Activated naive CD4-positive, alpha-beta T cell treated with anti-CD3 and anti-CD28 coated beads, Interleukin-2, amount 50 U/mL, for 16 hours (primary cell): ENCODE results near the gene COL5A1.

Experiments
- DNase-seq: peaks from one replicate; pipeline ENCODE4 v3.0.0-alpha.2; 2020

COL5A1 gene

DNA sequence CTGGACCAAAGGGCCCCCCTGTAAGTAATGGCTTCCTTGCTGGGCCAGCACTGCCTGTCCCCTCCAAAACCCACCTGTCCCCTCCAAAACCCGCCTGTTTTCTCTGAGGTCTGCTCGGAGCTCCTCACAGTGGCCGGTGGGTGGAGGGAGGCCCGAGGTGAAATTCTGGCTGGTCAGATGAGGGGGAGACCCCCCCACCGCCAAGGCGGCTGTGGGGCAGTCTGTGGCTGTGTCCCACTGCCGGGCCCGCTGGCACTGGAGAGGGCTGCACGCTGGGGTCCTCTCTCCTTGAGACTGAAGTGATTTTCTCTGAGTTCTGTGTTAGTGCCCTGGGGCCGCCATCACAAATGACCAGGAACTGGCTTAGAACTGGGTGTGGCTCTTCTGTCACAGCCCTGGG lies 155.3 kb downstream of the COL5A1 start:
- no peak for DNase-seq

DNA sequence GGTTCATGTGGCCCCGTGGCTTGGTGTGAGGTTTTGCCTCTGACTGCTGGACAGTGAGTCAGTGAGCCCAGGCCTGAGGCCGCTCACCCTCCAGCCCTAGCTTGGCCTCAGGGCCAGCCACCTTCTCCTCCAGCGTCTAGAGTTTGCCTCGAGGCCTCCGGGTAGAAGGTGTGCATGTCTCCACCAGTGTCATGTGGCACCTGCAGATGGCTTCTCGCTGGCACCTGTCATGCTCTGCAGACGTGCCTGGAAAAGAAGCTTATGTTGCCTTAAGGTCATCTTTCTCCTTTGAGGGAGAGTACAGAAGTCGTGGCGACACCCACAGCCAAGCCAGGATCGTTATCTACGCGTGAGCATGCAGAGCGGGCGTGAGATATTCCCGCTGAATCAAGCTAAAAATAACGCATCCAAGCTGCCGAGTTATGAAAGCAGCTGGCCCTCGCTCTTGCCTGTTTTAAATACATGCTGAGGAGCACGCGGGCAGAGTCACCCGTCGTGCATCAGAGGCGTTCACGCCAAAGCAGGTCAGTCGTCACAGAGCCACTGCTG lies 159.3 kb downstream of the COL5A1 start:
- no peak for DNase-seq

DNA sequence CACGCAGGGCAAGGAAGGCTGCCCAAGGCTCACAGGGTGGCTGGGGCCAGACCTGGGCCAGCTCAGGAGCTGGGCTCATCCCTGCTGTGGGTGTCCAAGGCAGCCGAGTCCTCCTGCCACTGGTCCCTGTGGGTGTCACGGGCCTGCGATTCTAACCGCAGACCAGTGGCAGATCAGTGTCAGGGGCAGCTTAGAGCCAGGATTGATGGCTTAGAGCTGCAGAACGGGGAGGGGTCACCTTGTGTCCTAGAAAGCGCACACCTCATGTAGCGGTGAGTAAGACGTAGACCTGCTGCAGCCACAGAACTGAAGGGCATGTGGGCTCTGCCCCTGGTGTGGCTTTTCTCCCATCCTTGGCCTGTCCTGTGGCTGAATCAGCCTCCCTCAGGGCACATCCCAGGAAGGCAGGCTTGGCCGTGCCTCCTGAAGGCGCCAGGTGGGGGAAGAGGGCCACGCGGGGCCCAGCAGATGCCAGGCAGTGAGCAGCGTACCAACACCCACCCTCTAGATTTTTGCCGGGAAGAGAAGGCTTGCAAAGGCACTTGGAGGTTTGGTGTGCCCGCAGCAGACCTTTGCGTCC lies 160.7 kb downstream of the COL5A1 start:
- no peak for DNase-seq

DNA sequence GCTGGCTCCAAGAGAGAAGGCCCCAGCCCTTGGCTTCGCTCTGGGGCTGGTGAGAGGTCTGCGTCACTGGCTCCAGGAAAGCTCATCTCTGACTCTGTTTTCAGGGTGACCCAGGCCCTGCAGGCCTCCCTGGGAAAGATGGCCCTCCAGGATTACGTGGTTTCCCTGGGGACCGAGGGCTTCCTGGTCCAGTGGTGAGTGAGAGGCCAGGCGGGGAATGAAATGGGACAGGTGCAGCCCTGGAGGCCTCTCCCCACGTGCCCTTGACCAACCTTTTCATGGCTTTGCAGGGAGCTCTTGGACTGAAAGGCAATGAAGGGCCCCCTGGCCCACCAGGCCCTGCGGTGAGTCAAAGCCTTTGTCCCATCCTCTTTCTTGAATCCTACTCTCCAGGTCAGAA lies 163.3 kb downstream of the COL5A1 start:
- DNase-seq = no peak

DNA sequence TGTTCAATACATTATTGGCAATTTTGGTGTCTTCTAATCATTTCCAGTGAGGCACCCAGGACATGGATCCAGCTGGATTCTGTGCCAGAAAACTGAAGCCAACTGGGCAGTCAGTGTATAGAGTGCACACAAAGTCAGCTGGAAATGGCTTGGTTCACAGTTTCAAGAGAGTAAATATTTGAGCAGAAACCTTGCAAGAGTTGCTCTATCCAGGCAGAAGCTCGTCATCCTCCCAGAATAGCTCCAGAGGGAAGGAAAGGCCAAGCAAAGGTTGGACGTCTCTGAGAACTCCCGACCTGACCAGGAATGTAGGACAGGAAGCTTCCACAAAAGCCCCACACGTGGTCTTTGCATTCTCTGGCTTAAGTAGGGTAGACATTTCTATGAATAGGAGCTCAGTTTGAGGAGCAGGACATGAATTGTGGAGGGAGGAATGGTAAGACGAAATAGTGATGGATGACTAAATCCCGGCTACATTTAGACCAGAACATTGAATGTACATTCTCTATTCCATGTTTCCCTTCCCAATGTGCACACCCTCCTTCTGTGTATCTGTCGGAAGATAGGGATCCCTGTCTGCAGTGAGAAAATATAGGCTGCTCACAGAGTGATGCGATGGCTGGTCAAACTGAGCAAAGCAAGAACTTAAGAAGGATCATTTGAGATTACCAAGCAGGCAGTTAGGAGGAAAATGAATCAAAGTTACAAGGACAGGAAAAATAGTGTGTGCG lies 166.3 kb downstream of the COL5A1 start:
- no peak for DNase-seq

DNA sequence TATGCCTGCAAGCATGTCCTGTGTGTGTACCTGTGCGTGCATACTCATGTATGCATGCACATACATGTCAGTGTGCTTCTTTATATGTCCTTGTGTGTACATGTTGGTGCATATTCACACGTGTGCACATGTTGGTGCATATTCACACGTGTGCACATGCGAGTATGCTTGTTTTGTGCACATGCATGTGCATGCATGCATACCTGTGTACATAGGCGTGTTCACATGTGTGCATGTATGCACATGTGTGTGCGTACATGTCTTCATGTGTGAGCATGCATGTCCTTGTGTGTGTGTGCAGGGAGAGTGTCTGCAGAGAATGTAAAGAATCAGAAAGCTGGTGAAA lies 166.8 kb downstream of the COL5A1 start:
- DNase-seq = no peak

DNA sequence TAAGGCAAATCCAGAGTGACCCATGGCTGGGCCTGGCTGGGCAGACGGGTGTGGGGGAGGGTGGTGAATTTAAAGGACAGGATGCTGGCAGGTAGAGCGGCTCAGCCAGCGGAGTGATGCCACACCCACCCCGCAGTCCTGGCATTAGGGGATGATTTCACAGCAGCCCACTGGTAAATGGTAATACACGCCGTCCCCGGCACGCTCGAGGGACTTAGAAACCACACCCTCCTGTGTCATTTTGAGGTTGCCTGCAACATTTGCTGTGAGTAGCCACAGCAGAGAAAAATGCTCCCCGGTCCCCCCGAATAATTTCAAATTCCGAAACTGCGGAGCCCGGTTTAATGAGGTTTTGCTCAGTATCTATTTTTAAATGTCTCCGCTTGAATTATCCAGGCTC lies 167.7 kb downstream of the COL5A1 start:
- no peak for DNase-seq

DNA sequence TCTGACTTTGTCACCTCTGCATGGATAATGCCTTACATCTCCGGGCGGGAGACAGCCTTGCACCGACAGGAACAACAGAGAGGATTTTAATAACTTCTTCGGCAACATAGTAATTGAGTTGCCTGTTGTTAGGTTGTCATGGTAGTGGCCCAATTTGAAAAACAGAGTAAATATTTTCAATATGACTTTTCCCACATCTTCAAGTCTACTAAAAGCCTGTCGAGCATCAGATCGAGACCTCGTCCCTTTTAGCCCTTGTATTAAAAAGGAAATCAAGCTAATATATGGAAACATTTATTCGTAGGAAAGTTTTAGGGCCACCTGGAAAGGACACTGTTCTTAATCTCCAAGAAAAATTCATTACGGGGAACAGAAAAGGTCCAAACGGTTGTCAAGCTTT lies 168.2 kb downstream of the COL5A1 start:
- no peak for DNase-seq

DNA sequence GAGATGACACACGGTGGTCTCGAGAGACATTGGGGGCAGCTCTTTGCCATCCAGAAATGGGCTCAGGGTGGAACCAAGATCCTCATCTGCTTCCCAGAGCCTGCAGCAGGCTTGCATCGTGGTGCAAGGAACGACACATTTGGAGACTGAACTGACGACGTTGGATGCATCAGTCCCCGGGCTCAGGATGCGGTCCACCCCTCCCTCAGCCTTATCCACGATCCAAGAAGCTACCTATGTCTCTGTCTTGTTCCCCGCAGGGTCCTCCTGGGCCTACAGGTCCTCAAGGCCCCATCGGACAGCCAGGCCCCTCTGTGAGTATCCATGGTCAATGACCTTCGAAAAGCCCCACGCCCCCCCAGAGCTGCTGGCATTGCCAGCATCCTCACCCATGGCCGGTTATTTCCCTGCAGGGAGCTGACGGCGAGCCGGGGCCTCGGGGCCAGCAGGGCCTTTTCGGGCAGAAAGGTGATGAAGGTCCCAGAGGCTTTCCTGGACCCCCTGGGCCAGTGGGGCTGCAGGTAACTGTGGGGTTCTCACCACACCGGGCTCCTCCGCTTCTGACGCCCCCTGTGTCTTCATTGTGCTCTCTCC lies 169.6 kb downstream of the COL5A1 start:
- no peak for DNase-seq

DNA sequence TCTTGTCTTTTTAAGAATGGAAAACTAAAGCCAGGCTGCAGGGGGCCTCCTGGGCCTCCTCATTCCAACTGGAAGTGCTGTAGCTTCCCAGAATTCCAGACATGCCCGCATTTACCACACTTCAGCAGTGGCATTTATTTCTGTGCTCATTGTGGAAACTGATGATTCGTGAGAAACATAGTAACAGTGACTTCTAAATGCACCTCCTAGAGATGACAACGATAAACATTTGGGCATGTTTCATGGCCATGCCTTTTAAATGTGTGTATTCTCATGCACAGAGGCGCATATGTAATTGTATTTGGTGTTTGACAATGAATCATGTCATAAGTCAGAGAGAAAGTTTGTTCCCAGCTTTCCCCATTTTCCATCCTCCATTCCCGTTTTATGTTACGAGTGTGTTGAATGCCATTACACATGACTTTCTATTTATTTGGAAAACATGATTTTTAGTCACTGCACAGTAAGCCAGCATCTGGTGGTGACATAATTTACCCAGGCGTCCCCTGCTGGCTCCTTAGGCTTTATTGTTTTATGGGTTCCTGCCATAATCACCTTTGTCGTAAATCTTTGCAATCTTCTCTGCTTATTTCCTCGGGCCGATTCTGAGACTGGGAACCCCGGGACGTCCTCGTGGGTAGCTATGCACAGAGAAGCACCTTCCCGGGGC lies 170.2 kb downstream of the COL5A1 start:
- DNase-seq = no peak

DNA sequence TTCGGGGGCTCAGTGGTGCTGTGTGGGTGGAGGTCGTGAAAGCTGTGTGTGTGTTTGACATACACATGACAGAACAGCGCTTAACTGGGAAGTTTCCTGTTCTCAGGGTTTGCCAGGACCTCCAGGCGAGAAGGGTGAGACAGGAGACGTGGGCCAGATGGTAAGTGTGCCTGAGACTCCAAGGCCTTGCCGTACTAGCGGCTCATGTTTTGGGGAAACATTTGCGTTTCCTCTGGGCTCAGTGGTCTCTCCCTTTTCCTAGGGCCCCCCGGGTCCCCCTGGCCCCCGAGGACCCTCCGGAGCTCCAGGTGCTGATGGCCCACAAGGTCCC lies 170.7 kb downstream of the COL5A1 start:
- no peak for DNase-seq

DNA sequence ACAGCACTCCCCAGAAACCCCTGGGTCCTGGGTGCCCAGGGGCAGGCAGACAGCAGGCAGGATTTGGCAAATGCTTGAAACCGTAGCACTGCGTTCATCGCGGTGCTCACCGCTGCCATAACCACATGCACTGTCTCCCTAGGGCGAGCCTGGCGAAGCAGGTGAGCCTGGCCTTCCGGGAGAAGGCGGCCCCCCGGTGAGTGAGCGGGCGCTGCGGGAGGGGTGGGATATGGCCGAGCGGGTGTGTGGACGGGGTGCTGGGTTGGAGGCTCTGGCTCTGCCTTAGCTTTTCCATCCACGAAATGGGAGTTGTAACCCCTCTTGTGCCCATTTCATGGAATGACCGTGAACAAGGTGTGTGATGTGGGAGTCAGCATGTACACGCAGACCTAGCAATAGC lies 172.2 kb downstream of the COL5A1 start:
- DNase-seq = no peak

DNA sequence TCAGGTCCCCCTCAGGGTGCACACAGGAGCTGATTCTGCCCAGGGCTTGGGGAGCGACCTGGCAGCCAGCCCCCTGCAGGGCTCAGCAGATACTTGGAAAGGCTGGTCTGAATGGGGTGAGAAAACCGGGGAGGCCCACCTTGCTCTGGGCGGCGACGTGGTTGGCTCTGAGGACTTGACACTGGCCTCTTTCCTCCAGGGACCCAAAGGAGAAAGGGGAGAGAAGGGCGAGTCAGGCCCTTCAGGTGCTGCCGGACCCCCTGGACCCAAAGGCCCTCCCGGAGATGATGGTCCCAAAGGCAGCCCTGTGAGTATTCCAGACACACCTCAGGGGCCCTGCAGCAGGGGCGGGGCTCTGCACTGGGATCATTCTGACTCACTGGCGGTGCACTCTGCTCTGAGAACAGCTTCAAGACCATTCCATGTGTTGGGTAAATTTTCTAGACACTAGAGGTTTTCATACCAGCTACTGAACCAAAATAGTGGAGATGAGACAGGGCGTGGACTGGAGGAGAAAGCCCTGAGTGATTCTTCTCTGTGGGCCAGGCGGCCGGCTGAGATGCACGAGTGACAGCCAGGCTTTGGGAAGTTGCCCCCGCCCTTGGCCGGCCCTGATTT lies 173.1 kb downstream of the COL5A1 start:
- DNase-seq = no peak

DNA sequence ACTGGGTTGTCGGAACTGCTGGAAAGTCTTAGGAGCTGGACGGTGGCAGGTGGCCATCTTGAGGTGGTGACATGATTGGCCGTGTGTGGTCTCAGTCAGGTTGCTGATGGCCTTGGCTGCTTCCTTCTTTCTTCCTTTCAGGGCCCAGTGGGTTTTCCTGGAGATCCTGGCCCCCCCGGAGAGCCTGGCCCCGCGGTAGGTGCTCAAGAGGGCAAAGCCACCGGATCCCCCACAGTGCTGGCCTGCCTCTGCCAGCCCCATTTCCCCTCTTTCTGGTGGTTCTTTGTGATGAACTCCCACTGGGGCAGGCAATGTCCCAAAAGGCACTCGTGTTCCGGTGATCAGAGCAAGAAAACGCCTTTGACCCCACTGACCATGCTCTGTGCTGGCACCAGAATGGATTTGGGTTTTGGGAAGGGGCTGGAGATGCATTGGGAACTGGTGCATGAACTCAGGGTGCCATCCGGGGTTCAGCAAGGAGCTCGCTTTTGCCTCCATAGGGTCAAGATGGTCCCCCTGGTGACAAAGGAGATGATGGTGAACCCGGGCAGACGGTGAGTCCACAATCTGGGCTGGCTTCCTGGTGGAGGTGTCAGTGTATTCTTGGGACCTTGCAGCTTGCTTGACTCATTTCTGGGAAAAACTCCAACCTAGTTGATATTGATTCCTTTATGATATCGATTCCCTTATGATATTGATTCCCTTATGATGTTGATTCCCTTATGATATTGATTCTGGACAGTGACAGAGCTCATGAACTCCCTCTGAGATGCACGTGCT lies 174.0 kb downstream of the COL5A1 start:
- DNase-seq = no peak

DNA sequence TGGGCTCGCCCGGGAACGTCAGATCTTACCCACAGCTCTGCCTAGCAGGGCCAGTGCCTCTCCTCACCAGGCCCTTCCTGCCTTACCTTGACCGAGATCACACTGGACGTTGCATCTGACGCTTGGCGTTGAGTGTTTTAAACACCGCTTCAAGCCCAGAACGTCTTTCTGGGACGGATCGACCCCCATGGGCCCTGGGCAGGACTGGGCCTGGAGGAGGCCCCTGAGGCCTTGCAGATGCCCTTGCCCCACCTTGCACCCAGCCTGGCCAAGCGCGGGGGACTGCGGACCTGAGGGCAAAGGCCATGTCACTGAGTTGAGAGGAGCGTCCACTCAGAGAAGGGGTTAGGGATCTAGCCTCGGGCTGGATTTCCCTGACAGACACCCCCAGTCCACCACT lies 174.7 kb downstream of the COL5A1 start:
- no peak for DNase-seq

DNA sequence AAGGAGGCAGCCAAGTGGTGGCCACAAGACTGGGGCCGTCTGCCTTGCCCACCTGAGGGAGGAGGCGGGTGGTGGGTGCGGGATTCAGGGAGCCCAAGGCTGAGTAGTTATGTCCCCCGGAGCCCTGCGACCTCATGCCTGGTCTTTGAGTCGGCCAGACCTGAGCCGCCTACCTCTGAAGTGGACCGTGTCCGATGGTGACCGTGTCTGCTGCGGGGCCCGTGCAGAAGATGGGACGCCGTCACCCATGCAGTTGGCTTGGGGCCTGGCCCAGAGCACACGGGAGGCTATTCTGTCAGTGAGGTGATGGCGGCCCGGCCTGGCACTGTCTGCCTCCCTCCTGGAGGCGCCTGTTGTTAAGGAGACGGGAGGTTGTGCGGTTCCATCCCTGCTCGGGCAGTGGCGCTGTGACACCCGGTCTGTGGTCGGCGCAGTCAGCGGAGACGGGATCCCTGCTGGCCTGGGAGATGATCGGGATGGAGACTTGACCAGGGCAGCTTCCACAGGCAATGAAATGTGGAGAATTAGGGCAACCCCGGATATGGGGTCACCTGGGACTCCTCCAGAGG lies 176.5 kb downstream of the COL5A1 start:
- DNase-seq = no peak

DNA sequence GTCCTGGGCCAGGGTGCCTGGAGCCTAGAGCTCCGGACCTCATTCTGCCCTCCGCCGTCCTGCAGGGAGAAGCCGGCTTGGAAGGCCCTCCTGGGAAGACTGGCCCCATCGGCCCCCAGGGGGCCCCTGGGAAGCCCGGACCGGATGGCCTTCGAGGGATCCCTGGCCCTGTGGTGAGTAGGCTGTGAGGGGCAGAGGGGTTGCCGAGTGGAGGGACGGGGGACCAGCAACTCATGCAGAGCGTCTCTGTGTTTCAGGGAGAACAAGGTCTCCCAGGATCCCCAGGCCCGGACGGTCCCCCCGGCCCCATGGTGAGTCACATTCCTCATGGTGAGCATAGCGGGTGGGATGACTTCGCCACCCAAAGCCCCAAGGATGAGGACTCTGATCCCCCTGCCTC lies 177.0 kb downstream of the COL5A1 start:
- no peak for DNase-seq

DNA sequence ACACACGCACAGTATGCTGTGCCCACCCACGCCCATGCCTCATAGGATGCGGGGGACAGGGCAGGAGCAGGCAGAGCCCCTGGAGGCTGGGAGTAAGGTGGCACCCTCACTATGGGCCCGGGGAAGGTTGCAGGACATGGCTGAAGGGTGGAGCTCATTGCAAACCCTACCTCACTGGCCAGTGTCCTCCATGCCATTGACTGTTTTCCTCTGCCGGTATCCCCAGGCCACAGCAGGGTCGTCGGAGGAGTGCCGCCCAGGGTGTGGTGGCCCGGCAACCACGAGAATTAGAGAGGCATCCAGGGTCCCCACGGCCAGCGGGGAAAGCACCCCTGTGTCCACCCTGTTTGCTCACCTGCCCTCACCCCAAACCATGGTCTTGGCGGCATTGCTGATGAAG lies 179.3 kb downstream of the COL5A1 start:
- no peak for DNase-seq

DNA sequence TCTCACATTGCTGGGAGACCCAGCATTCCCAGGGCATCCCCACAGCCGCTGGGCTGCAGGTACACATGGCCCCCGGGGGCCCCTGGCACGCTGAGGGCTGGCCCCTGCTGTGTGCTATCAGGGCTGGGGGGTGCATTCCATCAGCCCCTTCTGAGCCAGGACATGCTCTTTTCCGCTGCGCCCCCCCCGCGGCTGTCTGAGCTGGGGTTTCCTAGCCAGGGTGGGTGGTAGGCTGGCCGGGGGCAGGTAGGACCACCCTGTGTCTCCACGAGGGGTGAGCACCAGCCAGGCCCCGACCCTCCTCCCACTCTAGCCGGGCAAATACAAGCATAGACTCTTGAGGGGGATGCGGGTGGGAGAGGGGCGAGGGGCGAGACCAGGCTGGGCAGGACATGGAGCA lies 180.9 kb downstream of the COL5A1 start:
- no peak for DNase-seq

DNA sequence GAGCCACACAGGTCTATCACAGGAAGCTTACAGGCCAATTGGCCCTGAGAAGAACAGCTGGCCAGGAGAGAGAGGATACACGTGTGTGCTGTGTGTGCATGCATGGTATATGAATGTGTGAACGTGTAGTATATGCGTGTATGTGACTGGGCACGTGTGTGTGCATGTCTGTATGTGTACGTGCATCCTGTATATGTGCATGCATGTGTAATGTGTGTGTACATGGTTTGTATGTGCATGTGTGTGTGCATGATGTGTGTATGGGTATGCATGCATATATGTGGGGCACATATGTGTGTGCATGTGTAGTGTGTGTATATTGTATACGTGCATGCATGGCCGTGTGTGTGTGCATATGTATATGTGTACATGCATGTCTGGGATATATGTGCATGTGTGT lies 182.0 kb downstream of the COL5A1 start:
- no peak for DNase-seq

DNA sequence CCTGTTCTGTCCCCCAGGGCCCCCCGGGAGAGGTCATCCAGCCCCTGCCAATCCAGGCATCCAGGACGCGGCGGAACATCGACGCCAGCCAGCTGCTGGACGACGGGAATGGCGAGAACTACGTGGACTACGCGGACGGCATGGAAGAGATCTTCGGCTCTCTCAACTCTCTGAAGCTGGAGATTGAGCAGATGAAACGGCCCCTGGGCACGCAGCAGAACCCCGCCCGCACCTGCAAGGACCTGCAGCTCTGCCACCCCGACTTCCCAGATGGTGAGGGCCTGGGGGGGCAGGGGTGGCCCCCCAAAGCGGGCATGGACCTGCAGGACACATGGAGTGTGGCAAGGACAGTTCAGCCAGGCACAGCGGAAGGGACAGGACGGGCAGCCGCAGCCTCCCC lies 183.0 kb downstream of the COL5A1 start:
- DNase-seq = no peak

DNA sequence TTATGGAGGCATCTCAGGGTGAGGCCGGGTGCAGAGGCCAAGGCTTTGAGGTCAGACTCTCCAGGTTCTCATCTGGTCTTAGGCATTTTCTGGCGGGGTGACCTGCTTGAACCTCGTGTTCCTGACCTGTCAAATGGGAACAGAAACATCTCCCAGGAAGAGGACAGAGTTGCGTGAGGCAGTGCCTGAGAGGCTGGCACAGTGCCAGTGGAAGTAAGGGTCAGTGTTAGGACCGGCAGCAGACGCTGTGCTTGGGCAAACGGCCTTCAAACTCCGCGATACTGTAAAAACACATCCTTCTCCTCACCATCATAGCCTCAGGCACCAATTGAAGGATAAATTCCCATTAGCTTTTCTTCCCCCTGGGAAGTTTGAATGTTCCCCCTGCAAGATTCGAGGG lies 183.4 kb downstream of the COL5A1 start:
- no peak for DNase-seq
